Thymus (tissue), 11 donors: ENCODE measurements around the gene CERT1. TPM values are rescaled to one million over a fixed set of nuclear protein-coding genes. Genes with fewer than 3 reads are reported as not detected.
"Not testable (repeated sequence)": the region's sequence is repeated elsewhere in the genome, so short reads cannot be mapped to it uniquely, and the experiment has no call there.

Experiments used
- DNase-seq, 9 donors: peaks; one replicate each; pipeline ENCODE4 v3.0.0-alpha.2; 2013; ENCODE audit warnings: low spot score in 9 of 9, low read depth in 6 of 9, missing footprints in 1 of 9
- H3K27ac ChIP-seq, 2 donors: one replicate each; pipeline ENCODE4 v1.5.1; 2013; ENCODE audit warnings: control low read depth in 1 of 2, low read depth in 1 of 2, low read length in 1 of 2, mild to moderate bottlenecking in 1 of 2, moderate library complexity in 1 of 2
- H3K27me3 ChIP-seq, 2 donors: one replicate each; pipeline ENCODE4 v1.5.1; 2013; ENCODE audit warnings: low read length in 1 of 2; ENCODE audit not compliant: control insufficient read depth in 2 of 2, insufficient read depth in 1 of 2
- H3K36me3 ChIP-seq, 2 donors: one replicate each; pipeline ENCODE4 v1.5.1; 2013; ENCODE audit warnings: low read length in 1 of 2, mild to moderate bottlenecking in 1 of 2, moderate library complexity in 1 of 2; ENCODE audit not compliant: control insufficient read depth in 2 of 2, insufficient read depth in 2 of 2
- H3K4me1 ChIP-seq, 2 donors: one replicate each; pipeline ENCODE4 v1.5.1; 2013; ENCODE audit warnings: low read length in 2 of 2; ENCODE audit not compliant: control insufficient read depth in 2 of 2, insufficient read depth in 2 of 2
- H3K4me3 ChIP-seq, 2 donors: one replicate each; pipeline ENCODE4 v1.5.1; 2013; ENCODE audit warnings: low read length in 2 of 2, control low read depth in 1 of 2, mild to moderate bottlenecking in 1 of 2
- H3K9me3 ChIP-seq, 2 donors: one replicate each; pipeline ENCODE4 v1.5.1; 2013; ENCODE audit warnings: low read length in 1 of 2, mild to moderate bottlenecking in 1 of 2; ENCODE audit not compliant: control insufficient read depth in 2 of 2, insufficient read depth in 1 of 2
- WGBS: extraction: QIAGEN DNeasy Blood & Tissue Kit; methylation state at CpG from one replicate; pipeline ENCODE4 v1.1.7; 2013; 5-methylcytosine and 5-hydroxymethylcytosine counted together
- polyA plus RNA-seq: library from polyadenylated mRNA; stranded (reverse); fragments of 200-250 nt; gene quantifications from one replicate; pipeline ENCODE4 v1.2.3, GENCODE V29; 2013
- total RNA-seq: library from RNA; stranded (reverse); fragments of 120-200 nt; gene quantifications from one replicate; pipeline ENCODE4 v1.2.4, GENCODE V29; 2013
- donor health status: healthy.

The CERT1 gene
- total and polyA plus RNA-seq, 2 donors: 13.9 to 27.1 TPM

DNA sequence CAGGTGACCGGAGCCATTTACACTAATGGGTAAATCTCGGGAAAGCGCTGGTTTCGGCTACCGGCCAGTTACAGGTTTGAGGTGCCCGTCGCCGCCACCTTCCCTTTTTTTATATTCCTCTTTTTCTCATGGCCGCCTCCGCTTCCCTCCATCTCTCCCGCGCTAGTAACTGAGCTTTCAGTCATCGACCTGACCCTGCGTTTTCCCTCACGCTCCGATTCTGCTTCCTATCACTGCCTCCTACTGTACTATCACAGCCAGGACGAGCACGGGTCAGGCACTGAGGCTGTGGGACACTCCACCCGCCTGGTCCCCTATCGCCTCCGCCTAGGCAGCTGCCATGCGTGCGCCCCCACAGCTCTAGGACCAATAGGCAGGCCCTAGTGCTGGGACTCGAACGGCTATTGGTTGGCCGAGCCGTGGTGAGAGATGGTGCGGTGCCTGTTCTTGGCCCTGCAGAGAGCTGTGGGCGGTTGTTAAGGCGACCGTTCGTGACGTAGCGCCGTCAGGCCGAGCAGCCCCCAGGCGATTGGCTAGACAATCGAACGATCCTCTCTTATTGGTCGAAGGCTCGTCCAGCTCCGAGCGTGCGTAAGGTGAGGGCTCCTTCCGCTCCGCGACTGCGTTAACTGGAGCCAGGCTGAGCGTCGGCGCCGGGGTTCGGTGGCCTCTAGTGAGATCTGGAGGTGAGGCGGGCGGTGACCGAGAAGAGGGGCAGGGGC, 174.7 kb downstream of the CERT1 start, which contains the start of gene HMGCR:
Gene HMGCR (plus strand): TSS at position 606 of the 722 bp plus-strand sequence. CDS start 5,386 bp downstream, outside the sequence.
- Histone ChIP-seq H3K9me3 (peaks cover 0 to 5% of the 10 kb centered on the region in 2 donors), H3K36me3 (no peaks in the 10 kb centered on the region), H3K4me1 (peaks cover 5 to 6% of the 10 kb centered on the region in 2 donors), H3K27me3 (no peaks in the 10 kb centered on the region), H3K27ac (peak within 1 kb of the TSS; percentile 86 to 88), H3K4me3 (peak within 1 kb of the TSS; percentile 90 to 99)
- peak; percentile 93 to 98 (median 96) for DNase-seq
- under 1% methylated on average over 56 of the region's 56 CpGs for WGBS

DNA sequence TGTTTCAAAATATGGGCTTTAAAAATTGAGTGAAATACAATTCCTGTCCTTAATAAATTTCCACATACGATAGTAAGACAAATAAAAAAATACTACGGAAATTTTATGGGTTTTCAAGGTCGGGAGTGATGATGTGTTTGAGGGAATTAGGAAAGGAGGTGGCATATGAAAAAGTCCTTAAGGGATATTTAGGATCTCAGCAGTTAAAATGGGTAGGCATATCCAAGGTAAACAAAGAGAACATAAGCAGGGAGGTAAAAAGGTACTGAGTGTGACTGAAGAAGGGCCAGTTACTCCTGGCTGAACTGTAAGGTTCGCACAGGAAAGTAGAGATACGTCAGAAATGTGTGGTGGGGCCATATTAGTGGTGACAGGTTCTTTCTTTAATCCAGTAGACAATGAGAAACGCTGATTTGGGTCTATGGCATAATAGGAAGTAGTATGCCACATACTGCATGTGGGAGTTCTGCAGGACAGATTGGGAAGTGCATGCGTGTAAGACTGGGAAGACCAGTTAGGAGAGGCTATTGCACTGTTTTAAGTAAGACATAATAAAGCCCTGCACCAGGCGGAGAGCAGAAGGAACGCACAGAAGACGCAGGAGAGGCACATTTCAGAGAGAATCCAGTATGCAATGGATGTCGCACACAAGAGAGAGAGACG, 175.3 kb downstream of the CERT1 start:
- no peaks in the 10 kb centered on the region for H3K27me3 ChIP-seq
- peak in 6 of 9 donors; percentile 3 to 41 (median 26) for DNase-seq
- peak overlapping the region; percentile 90 to 99 for H3K4me3 ChIP-seq
- H3K36me3 ChIP-seq: no peaks in the 10 kb centered on the region
- H3K9me3 ChIP-seq: peaks cover 0 to 5% of the 10 kb centered on the region in 2 donors
- H3K27ac ChIP-seq: peak overlapping the region; percentile 86 to 88
- H3K4me1 ChIP-seq: peaks cover 5 to 6% of the 10 kb centered on the region in 2 donors
- WGBS: 21% methylated on average over 12 of the region's 12 CpGs

DNA sequence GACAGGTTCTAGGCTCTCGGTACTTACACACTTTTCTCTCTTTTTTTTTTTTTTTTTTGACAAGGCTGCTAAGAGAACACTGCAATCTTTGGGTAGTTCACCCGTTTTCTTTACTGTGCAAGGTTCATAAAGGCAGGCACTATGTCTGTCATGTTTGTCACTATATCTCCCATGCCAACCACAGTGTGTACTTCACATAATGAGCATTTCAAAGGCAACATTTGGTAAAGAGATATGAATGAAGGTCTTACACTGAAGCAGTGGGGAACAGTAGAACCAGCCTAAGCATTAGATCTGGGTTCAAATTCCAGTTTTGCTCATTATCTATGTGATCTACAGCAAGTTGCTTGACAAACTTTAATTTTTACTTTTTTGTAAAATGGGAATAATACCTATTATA, 175.9 kb downstream of the CERT1 start:
- Histone ChIP-seq H3K4me3 (no peak overlapping the region), H3K27me3 (no peaks in the 10 kb centered on the region), H3K9me3 (peaks cover 0 to 5% of the 10 kb centered on the region in 2 donors), H3K4me1 (peaks cover 5 to 6% of the 10 kb centered on the region in 2 donors), H3K27ac (no peak overlapping the region), H3K36me3 (no peaks in the 10 kb centered on the region)
- DNase-seq: peak in 1 of 9 donors; percentile 6
- WGBS: 93% methylated on average over 2 of the region's 2 CpGs

DNA sequence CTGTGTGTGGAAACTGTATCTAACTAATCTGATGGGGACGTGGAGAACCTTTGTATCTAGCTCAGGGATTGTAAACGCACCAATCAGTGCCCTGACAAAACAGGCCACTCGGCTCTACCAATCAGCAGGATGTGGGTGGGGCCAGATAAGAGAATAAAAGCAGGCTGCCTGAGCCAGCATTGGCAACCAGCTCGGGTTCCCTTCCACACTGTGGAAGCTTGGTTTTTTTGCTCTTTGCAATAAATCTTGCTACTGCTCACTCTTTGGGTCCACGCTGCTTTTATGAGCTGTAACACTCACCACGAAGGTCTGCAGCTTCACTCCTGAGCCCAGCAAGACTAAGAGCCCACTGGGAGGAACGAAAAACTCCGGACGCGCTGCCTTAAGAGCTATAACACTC, 177.0 kb downstream of the CERT1 start:
- H3K27me3 ChIP-seq, H3K9me3 ChIP-seq, H3K4me1 ChIP-seq, DNase-seq, H3K36me3 ChIP-seq, H3K4me3 ChIP-seq, H3K27ac ChIP-seq: not testable (repeated sequence)
- WGBS: 95% methylated on average over 9 of the region's 10 CpGs

DNA sequence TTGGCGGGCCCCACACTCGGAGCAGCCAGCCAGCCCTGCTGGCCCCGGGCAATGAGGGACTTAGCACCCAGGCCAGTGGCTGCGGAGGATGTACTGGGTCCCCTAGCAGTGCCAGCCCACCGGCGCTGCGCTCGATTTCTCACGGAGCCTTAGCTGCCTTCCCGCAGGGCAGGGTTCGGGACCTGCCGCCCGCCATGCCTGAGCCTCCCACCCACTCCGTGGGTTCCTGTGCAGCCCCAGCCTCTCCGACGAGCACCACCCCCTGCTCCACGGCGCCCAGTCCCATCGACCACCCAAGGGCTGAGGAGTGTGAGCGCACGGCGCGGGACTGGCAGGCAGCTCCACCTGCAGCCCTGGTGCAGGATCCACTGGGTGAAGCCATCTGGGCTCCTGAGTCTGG, 177.7 kb downstream of the CERT1 start:
- H3K36me3 ChIP-seq, DNase-seq, H3K27me3 ChIP-seq, H3K27ac ChIP-seq, H3K4me1 ChIP-seq, H3K9me3 ChIP-seq, H3K4me3 ChIP-seq: not testable (repeated sequence)
- WGBS: 98% methylated on average over 23 of the region's 23 CpGs

DNA sequence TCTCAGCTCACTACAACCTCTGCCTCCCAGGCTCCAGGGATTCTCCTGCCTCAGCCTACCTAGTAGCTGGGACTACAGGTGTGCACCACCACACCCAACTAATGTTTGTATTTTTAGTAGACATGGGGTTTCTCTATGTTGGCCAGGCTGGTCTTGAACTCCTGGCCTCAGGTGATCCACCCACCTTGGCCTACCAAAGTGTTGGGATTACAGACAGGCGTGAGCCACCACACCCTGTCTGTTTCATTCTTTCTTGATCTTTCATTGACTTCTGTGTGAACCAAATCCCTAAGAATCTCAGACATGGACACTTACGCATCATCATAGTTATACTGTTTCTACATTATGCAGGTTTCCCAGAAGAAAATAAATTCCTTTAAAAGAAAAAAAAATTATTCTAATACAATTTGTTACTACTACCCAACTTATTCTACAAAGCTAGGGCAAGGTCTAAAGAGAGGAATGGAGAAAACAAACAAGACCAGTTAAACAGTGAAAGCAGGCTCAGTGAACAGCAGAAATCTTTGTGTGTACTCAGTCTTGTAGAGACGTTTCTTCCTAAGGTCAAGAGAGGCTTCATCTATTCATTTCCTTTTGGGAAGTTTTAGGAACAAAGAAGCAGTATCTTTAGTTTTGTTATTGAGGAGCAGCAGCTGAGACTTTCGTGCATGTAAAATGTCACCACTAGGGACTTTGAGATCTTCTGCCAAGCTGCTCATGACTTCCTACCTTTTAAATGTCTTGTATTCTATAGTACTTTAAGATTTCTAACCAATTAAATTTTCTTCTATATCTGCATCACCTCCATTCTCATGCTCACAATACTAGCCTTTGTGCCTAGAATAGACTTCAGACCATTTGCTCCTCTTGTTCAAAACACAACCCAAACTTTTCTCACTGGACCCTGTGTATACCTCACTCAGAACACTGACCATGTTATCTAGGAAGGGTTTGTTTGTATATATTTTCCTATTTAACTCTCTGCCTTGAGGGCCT, 180.0 kb downstream of the CERT1 start:
- Histone ChIP-seq H3K4me3 (no peak overlapping the region), H3K27me3 (no peaks in the 10 kb centered on the region), H3K27ac (no peak overlapping the region), H3K4me1 (peaks cover 0 to 5% of the 10 kb centered on the region in 2 donors), H3K36me3 (no peaks in the 10 kb centered on the region), H3K9me3 (peaks cover 0 to 1% of the 10 kb centered on the region in 2 donors)
- DNase-seq: no peak
- 88% methylated on average over 4 of the region's 4 CpGs for WGBS

DNA sequence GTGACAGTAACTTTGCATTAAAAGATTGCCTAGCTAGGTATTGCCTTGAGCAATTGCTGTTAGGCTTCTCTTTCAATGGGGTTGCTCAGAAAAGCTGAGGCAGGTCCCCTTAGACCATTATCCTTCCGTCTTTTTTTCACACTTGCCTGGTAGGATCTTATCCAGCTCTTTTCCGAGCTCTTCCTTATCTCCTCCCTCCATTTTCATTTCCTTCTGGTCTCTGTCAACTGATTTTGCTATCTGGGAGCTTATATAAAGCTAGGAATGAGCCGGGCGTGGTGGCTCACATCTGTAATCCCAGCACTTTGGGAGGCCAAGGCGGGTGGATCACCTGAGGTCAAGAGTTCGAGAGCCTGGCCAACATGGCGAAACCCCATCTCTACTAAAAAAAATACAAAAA, 181.0 kb downstream of the CERT1 start:
- no peaks in the 10 kb centered on the region for H3K27me3 ChIP-seq
- H3K36me3 ChIP-seq: no peaks in the 10 kb centered on the region
- 96% methylated on average over 7 of the region's 7 CpGs for WGBS
- no peak overlapping the region for H3K27ac ChIP-seq
- H3K4me3 ChIP-seq: no peak overlapping the region
- no peaks in the 10 kb centered on the region for H3K4me1 ChIP-seq
- DNase-seq: no peak
- no peaks in the 10 kb centered on the region for H3K9me3 ChIP-seq
